Stimulated activated CD4-positive, alpha-beta T cell treated with anti-CD3 and anti-CD28 coated beads, Interleukin-1b, Interleukin-23, amount 100 ng/mL, for 4 hours (primary cell): ENCODE results near the gene PRSS56.

Experiments
- DNase-seq, 2 donors: peaks; one replicate each; pipeline ENCODE4 v3.0.0-alpha.2; 2020; ENCODE audit warnings: low read depth in 2 of 2

PRSS56 gene

GRCh38 chr2:232519581-232520438 is at the start of gene PRSS56:
Gene PRSS56 (plus strand): TSS chr2:232520388. CDS start chr2:232520599, 211 bp downstream.
- DNase-seq = no peak

GRCh38 chr2:232473467-232473890 is 46.7 kb upstream of the PRSS56 start:
- DNase-seq = no peak

GRCh38 chr2:232476045-232476444 is 44.1 kb upstream of the PRSS56 start:
- no peak for DNase-seq

- DNase-seq = no peak
These were observed 43.4 kb upstream of the PRSS56 start for GRCh38 chr2:232476791-232477190.

GRCh38 chr2:232477751-232478510 is 42.3 kb upstream of the PRSS56 start:
- no peak for DNase-seq

GRCh38 chr2:232478571-232479340 is 41.4 kb upstream of the PRSS56 start:
- DNase-seq = no peak

GRCh38 chr2:232479341-232480200 is 40.6 kb upstream of the PRSS56 start:
- no peak for DNase-seq

GRCh38 chr2:232480201-232481190 is 39.7 kb upstream of the PRSS56 start:
- DNase-seq = no peak

GRCh38 chr2:232481322-232482140 is 38.7 kb upstream of the PRSS56 start:
- no peak for DNase-seq

GRCh38 chr2:232482301-232483238 is 37.6 kb upstream of the PRSS56 start:
- DNase-seq = no peak

- DNase-seq = no peak
These were observed 36.8 kb upstream of the PRSS56 start for GRCh38 chr2:232483311-232483922.

GRCh38 chr2:232483923-232484627 is 36.1 kb upstream of the PRSS56 start:
- no peak for DNase-seq

- no peak for DNase-seq
These were observed 35.4 kb upstream of the PRSS56 start for GRCh38 chr2:232484628-232485347.

- DNase-seq = no peak
These were observed 34.8 kb upstream of the PRSS56 start for GRCh38 chr2:232485348-232485756.

GRCh38 chr2:232485757-232486557 is 34.2 kb upstream of the PRSS56 start:
- DNase-seq = no peak
